Liver (tissue), 3 donors: ENCODE results near the gene ARHGAP10.

ENCODE experiments used
- CTCF ChIP-seq: fragments of 150-350 bp; IDR thresholded peaks from 2 replicates; pipeline ENCODE4 v1.5.1; 2017; ENCODE audit warnings: improper control_type of control experiment, low read depth, low read length; ENCODE audit not compliant: missing input control
- RAD21 ChIP-seq, 2 donors: IDR thresholded peaks; 2 replicates each; pipeline ENCODE4 v1.6.1; 2016; ENCODE audit warnings: antibody characterized with exemption in 2 of 2, mild to moderate bottlenecking in 2 of 2
- TAF1 ChIP-seq: conservative IDR thresholded peaks from 2 replicates; pipeline ENCODE4 v1.6.1; 2016; ENCODE audit warnings: antibody characterized with exemption, mild to moderate bottlenecking
- YY1 ChIP-seq: IDR thresholded peaks from 2 replicates; pipeline ENCODE4 v1.6.1; 2016; ENCODE audit warnings: antibody characterized with exemption, mild to moderate bottlenecking
- donor health status: healthy.
- donor health status: healthy.

GRCh38 chr4:147802346-147802745 lies 70.5 kb downstream of the ARHGAP10 start:
- TF ChIP-seq CTCF (no peak), YY1 (no peak), TAF1 (no peak), RAD21 (IDR thresholded peaks at IDR 0.05) (no peak)
